SKM-1 (cell line): ENCODE results near the gene SMS.
A peak's percentile ranks its signal among the peaks of the same experiment; 100 is the strongest.

Source experiments
- DNase-seq: peaks from one replicate; lab custom pipeline; 2025; ENCODE audit not compliant: unreplicated experiment; lab: John Stamatoyannopoulos, UW

Gene SMS

GRCh38 chrX:21940356-21940829 is at the start of gene SMS:
Gene SMS (plus strand): TSS chrX:21940709. CDS start chrX:21940825, 116 bp downstream.
- peak; percentile 9 for DNase-seq

- no peak for DNase-seq
These were observed 35.2 kb upstream of the SMS start for GRCh38 chrX:21905313-21905712.

- DNase-seq, result no peak
These were observed 34.6 kb upstream of the SMS start for GRCh38 chrX:21905953-21906352.

GRCh38 chrX:21907260-21907659 is 33.2 kb upstream of the SMS start:
- DNase-seq, result no peak

GRCh38 chrX:21911481-21911880 is 29.0 kb upstream of the SMS start:
- no peak for DNase-seq

GRCh38 chrX:21912220-21912619 is 28.3 kb upstream of the SMS start:
- no peak for DNase-seq

- DNase-seq, result no peak
These were observed 27.5 kb upstream of the SMS start for GRCh38 chrX:21912989-21913388.

- no peak for DNase-seq
These were observed 14.4 kb upstream of the SMS start for GRCh38 chrX:21926116-21926515.

- no peak for DNase-seq
These were observed 13.8 kb upstream of the SMS start for GRCh38 chrX:21926527-21927278.

GRCh38 chrX:21929209-21929608 is 11.3 kb upstream of the SMS start:
- DNase-seq, result no peak

GRCh38 chrX:21930986-21931385 is 9.5 kb upstream of the SMS start:
- no peak for DNase-seq

- DNase-seq, result peak; percentile 4
These were observed 8.1 kb upstream of the SMS start for GRCh38 chrX:21932292-21933002.

GRCh38 chrX:21933077-21933476 is 7.4 kb upstream of the SMS start:
- no peak for DNase-seq

- no peak for DNase-seq
These were observed 6.1 kb upstream of the SMS start for GRCh38 chrX:21934414-21934813.

GRCh38 chrX:21939906-21940305 is 603 bp upstream of the SMS start:
- no peak for DNase-seq

- no peak for DNase-seq
These were observed 3.1 kb downstream of the SMS start for GRCh38 chrX:21943460-21944135.

- DNase-seq, result no peak
These were observed 3.7 kb downstream of the SMS start for GRCh38 chrX:21944136-21944615.

GRCh38 chrX:21946925-21947641 is 6.6 kb downstream of the SMS start:
- DNase-seq, result no peak

GRCh38 chrX:21947671-21948070 is 7.2 kb downstream of the SMS start:
- DNase-seq, result no peak

- DNase-seq, result no peak
These were observed 8.5 kb downstream of the SMS start for GRCh38 chrX:21948897-21949578.
